ENCODE measurements around the gene CHST10.
"Not testable (repeated sequence)": the region's sequence is repeated elsewhere in the genome, so short reads cannot be mapped to it uniquely, and the experiment has no call there.

Gene CHST10

DNA sequence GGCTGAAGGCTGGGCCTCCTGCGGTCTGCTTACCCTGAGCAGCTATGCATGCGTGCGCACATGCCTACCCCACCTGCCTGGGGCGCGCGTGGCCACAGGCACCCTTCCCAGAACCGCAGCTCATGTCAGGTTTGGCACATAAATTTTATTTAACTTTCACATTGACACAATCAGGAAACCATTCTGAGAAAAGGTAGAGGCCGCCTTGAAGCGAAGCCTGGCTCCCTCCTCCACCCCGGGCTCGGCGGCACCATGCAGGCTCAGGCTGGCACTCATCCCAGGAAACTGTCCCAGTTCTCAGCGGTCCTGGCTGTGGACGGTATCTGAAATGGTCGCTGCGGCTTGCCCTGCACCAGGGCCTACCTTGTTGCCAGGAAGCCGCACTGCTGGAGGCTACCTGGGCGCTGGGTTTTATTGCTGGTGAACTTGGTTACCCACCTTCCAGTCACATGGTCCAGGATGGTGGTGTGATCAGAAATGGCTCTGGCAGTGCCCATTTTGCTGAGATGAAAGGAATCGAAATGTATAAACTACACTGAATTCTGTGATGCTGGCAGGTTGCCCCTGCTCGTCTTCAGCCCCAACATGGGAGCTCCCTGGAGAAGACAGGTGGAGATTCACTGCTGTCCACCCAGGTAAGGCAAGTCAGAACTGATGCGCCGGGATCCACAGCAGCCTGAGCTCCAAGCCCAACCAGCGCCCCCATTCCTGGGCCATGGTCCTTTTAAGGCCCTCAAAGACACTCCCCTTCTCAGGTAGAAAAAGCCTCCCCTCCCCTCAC is 25.5 kb downstream of the CHST10 start:
- no peak for DNase-seq

GRCh38 chr2:100390001-100390940 is 27.2 kb downstream of the CHST10 start:
- DNase-seq: no peak

GRCh38 chr2:100388703-100389102 is 28.8 kb downstream of the CHST10 start:
- no peak for DNase-seq

GRCh38 chr2:100383954-100384353 is 33.5 kb downstream of the CHST10 start:
- DNase-seq: no peak

DNA sequence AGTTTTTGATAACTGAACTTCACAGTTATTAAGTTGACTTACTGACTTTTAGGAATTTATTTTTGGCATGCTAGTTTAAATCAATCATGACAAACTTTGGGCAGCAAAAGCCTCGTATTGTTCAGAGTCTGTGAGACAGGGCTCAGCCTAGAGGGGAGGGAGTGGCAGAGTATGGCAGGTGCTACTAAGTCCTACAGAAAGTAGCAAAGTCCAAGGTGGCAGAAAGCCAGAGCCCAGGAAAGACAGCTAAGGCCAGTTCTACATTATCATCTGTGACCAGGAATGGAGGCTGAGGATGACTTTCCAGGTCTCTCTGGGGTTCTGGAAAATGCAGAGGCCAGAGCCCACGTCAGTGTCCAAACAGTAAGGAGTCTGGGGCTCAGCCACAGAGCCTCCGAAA is 34.2 kb downstream of the CHST10 start:
- no peak for DNase-seq

DNA sequence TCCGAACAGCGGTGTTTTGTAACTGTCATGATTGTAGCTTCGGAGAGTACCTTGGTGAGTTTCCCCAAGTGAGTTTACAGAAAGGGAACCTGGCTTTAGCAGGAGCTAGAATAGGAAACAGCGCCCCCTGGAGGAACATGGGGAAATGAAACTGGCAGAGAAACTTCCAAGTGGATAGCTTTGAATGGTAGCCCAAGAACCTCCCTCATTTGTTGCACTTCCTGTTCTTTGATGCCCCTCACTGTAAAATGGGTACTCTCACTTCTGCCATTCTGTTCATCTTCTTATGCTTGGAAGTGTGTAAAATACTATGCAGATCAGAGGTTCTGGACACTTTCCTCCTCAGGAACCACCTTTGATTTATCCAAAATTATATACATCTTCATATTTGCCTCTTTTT is 36.2 kb downstream of the CHST10 start:
- DNase-seq: peak; percentile 74

DNA sequence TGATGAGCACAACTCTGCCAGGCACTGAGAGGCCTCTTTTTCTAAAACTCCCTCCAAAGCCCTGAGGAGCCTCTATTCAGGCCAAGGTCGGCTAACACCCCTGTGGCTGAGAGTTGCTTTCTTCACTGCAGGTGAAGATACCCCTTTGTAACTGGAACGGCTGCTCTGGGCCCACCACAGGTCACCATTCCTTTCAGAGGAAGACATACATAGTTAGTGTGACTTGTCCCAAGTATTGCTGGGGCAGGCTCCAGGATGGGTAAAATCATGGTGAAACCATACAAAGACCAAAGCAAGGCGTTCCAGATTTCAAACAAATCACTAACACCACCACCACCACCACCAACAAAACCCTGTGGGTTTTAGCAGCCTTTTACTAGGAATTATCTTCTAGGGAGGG is 36.8 kb downstream of the CHST10 start:
- DNase-seq: no peak

DNA sequence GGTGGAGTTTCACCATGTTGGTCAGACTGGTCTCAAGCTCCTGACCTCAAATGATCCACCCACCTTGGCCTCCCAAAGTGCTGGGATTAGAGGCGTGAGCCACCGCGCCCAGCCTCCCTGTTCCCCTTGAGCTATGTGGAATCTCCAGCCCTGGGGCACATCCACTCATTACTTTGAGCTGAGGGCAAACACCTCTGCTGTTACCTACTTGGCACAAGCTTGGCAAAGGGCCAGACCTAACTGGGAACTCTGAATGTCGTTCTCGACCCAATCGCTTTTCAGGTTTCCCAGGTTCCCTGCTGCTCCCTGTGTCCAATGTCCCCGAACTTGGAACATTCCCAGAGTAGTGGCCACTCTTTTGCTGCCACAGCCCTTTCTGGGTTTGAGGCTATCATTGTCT is 40.6 kb downstream of the CHST10 start:
- no peak for DNase-seq

- DNase-seq: no peak
Observed at GRCh38 chr2:100367163-100367562, 50.3 kb downstream of the CHST10 start.

DNA sequence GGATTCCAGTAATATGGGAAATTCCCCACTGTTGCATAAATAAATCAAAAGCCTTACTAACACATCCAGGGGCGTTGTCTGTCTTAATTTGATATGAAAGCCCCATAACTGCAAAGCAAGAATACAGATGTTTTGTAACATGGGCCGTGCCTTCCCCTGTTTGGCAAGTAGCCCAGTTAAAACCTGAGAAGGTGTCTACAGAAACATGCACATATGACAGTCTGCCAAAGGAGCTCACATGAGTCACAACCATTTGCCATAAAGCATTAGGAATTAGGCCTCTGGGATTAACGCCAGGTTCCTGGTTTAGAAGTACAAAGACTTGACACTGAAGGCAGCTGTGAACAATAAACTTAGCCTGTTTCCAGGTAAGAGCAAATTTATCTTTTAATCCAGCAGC is 52.0 kb downstream of the CHST10 start:
- no peak for DNase-seq

DNA sequence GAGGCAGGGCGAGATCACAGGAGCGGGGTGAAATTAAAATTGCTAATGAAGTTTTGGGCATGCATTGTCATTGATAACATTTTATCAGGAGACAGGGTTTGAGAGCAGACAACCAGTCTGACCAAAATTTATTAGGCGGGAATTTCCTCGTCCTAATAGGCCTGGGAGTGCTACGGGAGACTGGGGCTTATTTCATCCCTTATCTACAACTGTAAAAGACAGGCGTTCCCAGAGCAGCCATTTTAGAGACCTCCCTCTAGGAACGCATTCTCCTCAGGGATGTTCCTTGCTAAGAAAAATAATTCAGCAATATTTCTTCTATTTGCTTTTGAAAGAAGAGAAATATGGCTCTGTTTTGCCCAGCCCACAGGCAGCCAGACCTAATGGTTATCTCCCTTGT is 55.2 kb downstream of the CHST10 start:
- DNase-seq: not testable (repeated sequence)

DNA sequence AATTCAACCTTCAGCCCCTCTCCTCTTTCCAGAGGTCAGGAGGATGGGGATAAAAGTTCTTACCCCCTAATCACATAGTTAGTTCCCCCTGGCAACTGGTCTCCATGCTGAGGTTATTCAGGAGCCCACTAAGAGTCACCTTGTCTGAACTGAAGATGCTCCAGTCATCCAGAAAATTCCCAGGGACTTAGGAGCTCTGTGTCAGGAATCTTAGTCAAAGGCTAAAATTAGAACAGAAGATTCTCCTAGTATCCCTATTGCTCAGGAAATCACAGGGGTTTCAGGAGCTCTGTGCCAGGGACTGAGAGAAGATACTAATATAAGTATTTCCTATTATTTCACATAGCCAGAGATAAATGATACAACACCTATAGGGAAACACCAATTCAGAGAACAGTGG is 57.9 kb downstream of the CHST10 start:
- DNase-seq: no peak

- no peak for DNase-seq
Observed at GRCh38 chr2:100358554-100358953, 58.9 kb downstream of the CHST10 start.

- DNase-seq: no peak
Observed at GRCh38 chr2:100352521-100352920, 64.9 kb downstream of the CHST10 start.

GRCh38 chr2:100350661-100351185 is 66.7 kb downstream of the CHST10 start:
- DNase-seq: no peak

- DNase-seq: not testable (repeated sequence)
Observed at GRCh38 chr2:100345144-100345543, 72.3 kb downstream of the CHST10 start.

GRCh38 chr2:100344433-100344832 is 73.0 kb downstream of the CHST10 start:
- no peak for DNase-seq

DNA sequence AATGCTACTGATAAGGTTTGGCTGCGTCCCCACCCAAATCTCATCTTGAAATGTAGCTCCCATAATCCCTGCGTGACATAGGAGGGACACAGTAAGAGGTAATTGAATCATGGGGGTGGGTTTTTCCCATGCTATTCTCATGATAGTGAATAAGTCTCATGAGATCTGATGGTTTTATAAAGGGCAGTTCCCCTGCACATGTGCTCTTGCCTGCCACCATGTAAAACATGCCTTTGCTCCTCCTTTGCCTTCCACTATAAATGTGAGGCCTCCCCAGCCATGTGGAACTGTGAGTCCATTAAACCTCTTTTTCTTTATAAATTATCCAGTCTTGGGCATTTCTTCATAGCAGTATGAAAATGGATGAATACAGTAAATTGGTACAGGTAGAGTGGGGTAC is 75.0 kb downstream of the CHST10 start:
- DNase-seq: not testable (repeated sequence)

Measured in activated CD4-positive, CD25-positive, alpha-beta regulatory T cell treated with anti-CD3 and anti-CD28 coated beads, Interleukin-2, amount 50 U/mL, for 72 hours (primary cell).